Uterus (tissue), 2 donors: ENCODE data around the gene LSP1.

Experiments
- POLR2A ChIP-seq, 2 donors: fragments of 450-650 bp; IDR thresholded peaks; one replicate each; pipeline ENCODE4 v1.6.1; 2016; ENCODE audit warnings: antibody characterized with exemption in 2 of 2, mild to moderate bottlenecking in 1 of 2, moderate library complexity in 1 of 2
- TF ChIP-seq, protein P1 (sequence below), 4 experiments: fragments of 200-600 bp in 2 of 4; fragments of 450-650 bp in 2 of 4; sonication (generic) in 2 of 4; IDR thresholded peaks; one replicate each; pipeline ENCODE4 v1.5.1; 2016 to 2019; ENCODE audit warnings: antibody characterized with exemption in 4 of 4, mild to moderate bottlenecking in 2 of 4, moderate library complexity in 1 of 4

- TF ChIP-seq, protein P1, sequence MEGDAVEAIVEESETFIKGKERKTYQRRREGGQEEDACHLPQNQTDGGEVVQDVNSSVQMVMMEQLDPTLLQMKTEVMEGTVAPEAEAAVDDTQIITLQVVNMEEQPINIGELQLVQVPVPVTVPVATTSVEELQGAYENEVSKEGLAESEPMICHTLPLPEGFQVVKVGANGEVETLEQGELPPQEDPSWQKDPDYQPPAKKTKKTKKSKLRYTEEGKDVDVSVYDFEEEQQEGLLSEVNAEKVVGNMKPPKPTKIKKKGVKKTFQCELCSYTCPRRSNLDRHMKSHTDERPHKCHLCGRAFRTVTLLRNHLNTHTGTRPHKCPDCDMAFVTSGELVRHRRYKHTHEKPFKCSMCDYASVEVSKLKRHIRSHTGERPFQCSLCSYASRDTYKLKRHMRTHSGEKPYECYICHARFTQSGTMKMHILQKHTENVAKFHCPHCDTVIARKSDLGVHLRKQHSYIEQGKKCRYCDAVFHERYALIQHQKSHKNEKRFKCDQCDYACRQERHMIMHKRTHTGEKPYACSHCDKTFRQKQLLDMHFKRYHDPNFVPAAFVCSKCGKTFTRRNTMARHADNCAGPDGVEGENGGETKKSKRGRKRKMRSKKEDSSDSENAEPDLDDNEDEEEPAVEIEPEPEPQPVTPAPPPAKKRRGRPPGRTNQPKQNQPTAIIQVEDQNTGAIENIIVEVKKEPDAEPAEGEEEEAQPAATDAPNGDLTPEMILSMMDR (IDR thresholded peaks at IDR 0.05) = no peak
- TF ChIP-seq POLR2A (IDR thresholded peaks at IDR 0.05) = no peak
These were observed 41.9 kb downstream of the LSP1 start for GRCh38 chr11:1894759-1895158.
